ENCODE results near the gene NFIA.

The NFIA gene

GRCh38 chr1:61167309-61167708 lies 84.9 kb downstream of the NFIA start:
- no peak overlapping the region for H3K9ac ChIP-seq
- no peaks in the 10 kb centered on the region for H3K4me1 ChIP-seq (ENCODE audit: low read depth, poor library complexity, severe bottlenecking)
- H2AFZ ChIP-seq (ENCODE audit: low read depth), result no peak overlapping the region
- no peak overlapping the region for H3K4me3 ChIP-seq (IDR thresholded peaks at IDR 0.05; ENCODE audit: insufficient read depth, low read depth, low read length)
- no peaks in the 10 kb centered on the region for H3K79me2 ChIP-seq (ENCODE audit: insufficient read depth, low read depth)
- no peak overlapping the region for H3K27ac ChIP-seq
- no peak overlapping the region for H3K4me2 ChIP-seq
- no peaks in the 10 kb centered on the region for H3K27me3 ChIP-seq (ENCODE audit: insufficient read depth, low read depth)
- TF ChIP-seq CTCF (conservative IDR thresholded peaks at IDR 0.05; ENCODE audit: low read depth, low read length), result no peak
- H3K36me3 ChIP-seq (ENCODE audit: insufficient read depth), result no peaks in the 10 kb centered on the region
- no peaks in the 10 kb centered on the region for H4K20me1 ChIP-seq (ENCODE audit: insufficient read depth)

GRCh38 chr1:61169045-61169444 lies 86.7 kb downstream of the NFIA start:
- no peak overlapping the region for H3K4me3 ChIP-seq (IDR thresholded peaks at IDR 0.05; ENCODE audit: insufficient read depth, low read depth, low read length)

GRCh38 chr1:61169634-61170033 lies 87.3 kb downstream of the NFIA start:
- peaks cover 10% of the 10 kb centered on the region for H3K4me1 ChIP-seq (ENCODE audit: low read depth, poor library complexity, severe bottlenecking)
- no peaks in the 10 kb centered on the region for H4K20me1 ChIP-seq (ENCODE audit: insufficient read depth)
- H3K9ac ChIP-seq, result no peak overlapping the region
- H3K36me3 ChIP-seq (ENCODE audit: insufficient read depth), result no peaks in the 10 kb centered on the region
- no peaks in the 10 kb centered on the region for H3K79me2 ChIP-seq (ENCODE audit: insufficient read depth, low read depth)
- H2AFZ ChIP-seq (ENCODE audit: low read depth), result no peak overlapping the region
- TF ChIP-seq CTCF (conservative IDR thresholded peaks at IDR 0.05; ENCODE audit: low read depth, low read length), result no peak
- no peak overlapping the region for H3K4me2 ChIP-seq
- no peaks in the 10 kb centered on the region for H3K27me3 ChIP-seq (ENCODE audit: insufficient read depth, low read depth)
- no peak overlapping the region for H3K4me3 ChIP-seq (IDR thresholded peaks at IDR 0.05; ENCODE audit: insufficient read depth, low read depth, low read length)
- no peak overlapping the region for H3K27ac ChIP-seq

More at GRCh38 chr1:61169045-61169444, 86.7 kb downstream of the NFIA start:
- no peak for TF ChIP-seq CTCF (conservative IDR thresholded peaks at IDR 0.05; ENCODE audit: low read depth, low read length)
- H3K79me2 ChIP-seq (ENCODE audit: insufficient read depth, low read depth), result no peaks in the 10 kb centered on the region
- no peak overlapping the region for H3K9ac ChIP-seq
- H3K36me3 ChIP-seq (ENCODE audit: insufficient read depth), result no peaks in the 10 kb centered on the region
- H3K27me3 ChIP-seq (ENCODE audit: insufficient read depth, low read depth), result no peaks in the 10 kb centered on the region
- H2AFZ ChIP-seq (ENCODE audit: low read depth), result no peak overlapping the region
- H3K4me2 ChIP-seq, result no peak overlapping the region
- H4K20me1 ChIP-seq (ENCODE audit: insufficient read depth), result no peaks in the 10 kb centered on the region
- H3K4me1 ChIP-seq (ENCODE audit: low read depth, poor library complexity, severe bottlenecking), result peaks cover 4% of the 10 kb centered on the region
- H3K27ac ChIP-seq, result no peak overlapping the region

- no peak for TF ChIP-seq CTCF (conservative IDR thresholded peaks at IDR 0.05; ENCODE audit: low read depth, low read length)
- no peak overlapping the region for H3K9ac ChIP-seq
- no peak overlapping the region for H2AFZ ChIP-seq (ENCODE audit: low read depth)
- no peaks in the 10 kb centered on the region for H3K27me3 ChIP-seq (ENCODE audit: insufficient read depth, low read depth)
- peaks cover 17% of the 10 kb centered on the region for H3K4me1 ChIP-seq (ENCODE audit: low read depth, poor library complexity, severe bottlenecking)
- no peak overlapping the region for H3K27ac ChIP-seq
- no peaks in the 10 kb centered on the region for H3K79me2 ChIP-seq (ENCODE audit: insufficient read depth, low read depth)
- no peaks in the 10 kb centered on the region for H3K36me3 ChIP-seq (ENCODE audit: insufficient read depth)
- no peaks in the 10 kb centered on the region for H4K20me1 ChIP-seq (ENCODE audit: insufficient read depth)
- no peak overlapping the region for H3K4me2 ChIP-seq
- no peak overlapping the region for H3K4me3 ChIP-seq (IDR thresholded peaks at IDR 0.05; ENCODE audit: insufficient read depth, low read depth, low read length)
Observed at GRCh38 chr1:61170328-61171238, 88.2 kb downstream of the NFIA start.
